ENCODE data around the gene NTSR2.
"Not testable (repeated sequence)": the region's sequence is repeated elsewhere in the genome, so short reads cannot be mapped to it uniquely, and the experiment has no call there.

The NTSR2 gene

DNA sequence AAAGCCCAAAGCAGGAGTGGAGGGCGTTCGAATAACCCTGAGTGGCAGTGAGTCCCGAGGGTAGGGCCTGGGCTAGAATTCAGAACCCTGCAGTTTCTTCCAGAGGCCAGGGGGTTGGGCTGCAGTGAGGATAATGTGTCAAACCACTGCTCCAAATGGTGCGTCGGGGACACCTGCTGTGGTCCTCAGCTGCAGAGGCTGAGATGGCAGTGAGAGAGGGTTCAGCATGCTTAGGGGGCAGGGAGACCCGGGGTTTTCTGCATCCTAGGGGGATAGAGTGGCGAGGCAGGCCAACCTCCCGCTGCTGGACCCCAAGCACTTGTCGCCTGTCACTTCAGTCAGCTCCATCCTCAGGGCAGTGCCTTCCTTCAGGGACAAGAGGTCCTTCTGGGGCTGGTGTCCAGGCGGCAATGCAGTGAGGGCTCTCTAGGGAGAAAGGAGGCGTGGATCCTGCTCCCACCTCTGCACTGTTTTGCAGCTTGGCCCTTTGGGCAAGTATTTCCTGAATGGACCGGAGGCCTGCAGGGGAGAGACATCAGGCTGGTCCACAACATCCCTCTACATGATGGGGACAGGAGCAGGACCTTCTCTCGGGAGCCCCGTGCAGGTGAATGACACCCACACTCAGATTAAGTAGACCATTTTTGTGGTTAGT, 8.4 kb upstream of the NTSR2 start:
- no peak for FAIRE-seq

DNA sequence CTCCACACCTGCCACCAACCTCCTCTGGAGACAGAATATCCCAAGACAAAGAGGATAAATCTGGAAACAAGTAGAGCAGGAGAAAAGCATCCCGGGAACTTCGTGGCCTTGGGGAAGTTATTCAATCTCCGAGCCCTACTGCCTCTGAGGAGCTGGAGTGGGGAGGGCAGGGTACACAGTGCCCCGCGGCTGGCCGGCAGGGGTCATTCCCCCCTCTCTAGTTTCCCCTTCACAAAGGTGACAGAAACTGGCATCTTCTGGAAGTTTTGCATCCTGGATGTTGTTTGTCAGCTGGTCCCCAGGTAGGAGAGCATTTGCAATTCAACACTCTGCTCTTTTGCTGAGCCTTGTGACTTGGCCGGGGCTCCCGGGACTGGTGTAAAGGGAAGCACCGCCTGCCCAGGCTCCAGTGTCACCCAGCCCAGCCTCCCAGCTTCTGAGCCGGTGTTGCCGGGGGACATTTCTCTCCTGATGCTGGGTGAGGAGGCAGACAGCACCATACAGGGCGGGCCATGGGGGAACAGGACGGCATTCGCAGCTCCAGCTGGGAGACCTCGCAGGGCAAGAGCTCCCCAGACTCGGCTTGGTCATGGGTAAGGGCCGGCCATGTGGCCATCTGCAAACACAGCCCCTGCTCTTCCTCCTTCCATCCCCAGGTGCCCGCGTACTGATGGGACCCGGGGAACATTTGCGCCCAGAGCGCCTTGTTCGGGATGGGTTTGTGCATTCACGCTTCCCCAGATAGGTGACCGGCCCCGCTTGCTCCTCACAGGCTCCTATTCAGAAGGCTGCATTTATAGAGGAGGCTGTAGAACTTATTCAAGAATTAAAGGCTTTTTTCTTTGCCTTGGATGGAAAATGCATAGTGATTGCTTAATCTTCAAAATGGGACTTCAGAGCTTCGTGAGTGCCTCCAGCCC, 7.4 kb upstream of the NTSR2 start:
- FAIRE-seq, result no peak

GRCh38 chr2:11676640-11677039, 6.6 kb upstream of the NTSR2 start:
- no peak for FAIRE-seq

GRCh38 chr2:11675423-11676112, 5.6 kb upstream of the NTSR2 start:
- FAIRE-seq, result no peak

GRCh38 chr2:11674983-11675382, 5.0 kb upstream of the NTSR2 start:
- FAIRE-seq, result no peak

- FAIRE-seq, result no peak
These were observed 2.4 kb upstream of the NTSR2 start for GRCh38 chr2:11672407-11672806.

DNA sequence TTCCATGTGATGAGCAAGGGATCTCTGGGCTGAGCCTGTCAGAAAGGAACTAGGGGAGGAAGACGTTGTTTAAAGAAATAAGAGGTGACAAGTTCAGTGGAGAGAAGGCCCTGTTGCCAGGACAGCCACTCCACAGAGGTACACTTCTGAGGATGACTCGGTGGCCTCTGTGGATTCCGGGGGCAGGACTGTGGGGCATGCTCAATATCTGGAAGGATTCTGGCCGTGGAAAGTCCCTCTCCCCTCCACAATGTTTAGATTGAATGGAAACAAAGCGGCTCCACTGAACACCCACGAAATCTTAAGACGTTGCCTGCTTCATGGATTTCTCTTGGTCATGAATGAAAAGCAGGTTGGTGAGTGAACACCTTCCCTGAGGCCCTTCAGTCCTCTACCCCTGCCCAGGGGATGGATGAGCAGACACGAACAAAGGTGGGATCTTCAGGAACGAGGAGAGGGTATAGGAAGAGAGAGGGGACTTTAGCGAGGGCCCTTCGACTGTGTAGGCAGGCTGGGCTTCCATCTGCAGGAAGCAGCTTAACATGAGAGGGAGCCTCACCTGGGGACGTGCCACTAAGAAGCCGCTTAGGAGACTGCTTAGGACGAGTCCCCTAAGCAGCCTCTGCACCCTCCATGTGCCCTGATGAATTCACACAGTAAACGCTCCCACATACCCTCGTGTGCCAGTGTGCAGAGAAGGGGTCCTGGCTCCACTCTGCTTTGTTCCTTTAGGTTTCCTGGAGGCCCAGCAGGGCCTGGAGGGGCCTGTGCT, 1.9 kb downstream of the NTSR2 start:
- FAIRE-seq, result no peak

- FAIRE-seq, result no peak
These were observed 2.8 kb downstream of the NTSR2 start for GRCh38 chr2:11667194-11667593.

- FAIRE-seq, result no peak
These were observed 4.3 kb downstream of the NTSR2 start for GRCh38 chr2:11665510-11666362.

DNA sequence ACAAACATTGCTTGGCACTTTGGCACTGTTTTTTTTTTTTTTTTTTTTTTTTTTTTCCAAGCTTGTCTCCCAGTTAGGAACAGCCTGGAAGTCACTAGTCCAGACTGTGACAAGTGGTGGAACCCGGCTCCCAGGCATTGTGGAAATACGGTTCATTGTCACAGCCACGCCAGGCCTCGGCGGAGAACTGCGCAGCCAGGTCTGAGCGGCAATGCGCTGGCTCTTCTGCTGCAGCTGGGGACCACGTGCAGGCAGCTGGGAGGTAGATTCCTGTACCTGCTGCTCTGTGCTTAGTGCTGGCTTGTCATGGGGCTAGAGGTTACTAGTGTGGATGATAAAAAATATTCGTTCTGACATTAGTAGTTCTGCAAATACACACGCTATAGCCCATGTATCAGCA, 5.0 kb downstream of the NTSR2 start:
- FAIRE-seq, result no peak

DNA sequence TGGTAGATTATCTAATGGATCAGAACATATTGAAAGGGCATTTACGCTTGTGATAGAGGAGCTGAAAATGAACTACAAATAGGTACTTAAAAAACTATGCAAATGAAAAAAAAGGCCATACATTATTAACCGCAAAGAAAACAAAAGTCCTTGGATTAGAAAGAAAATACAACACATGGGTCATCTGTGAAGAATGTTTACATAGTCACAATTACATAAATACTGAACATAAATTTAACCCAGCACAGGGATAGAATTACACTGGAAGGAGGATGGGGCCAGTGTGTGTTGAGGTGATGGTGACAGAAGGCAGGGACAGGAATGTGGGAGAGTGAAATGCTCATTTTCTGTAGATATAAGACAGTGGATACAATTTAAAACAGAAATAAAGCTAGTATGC, 6.6 kb downstream of the NTSR2 start:
- no peak for FAIRE-seq

GRCh38 chr2:11662882-11663281, 7.1 kb downstream of the NTSR2 start:
- no peak for FAIRE-seq

- FAIRE-seq, result no peak
These were observed 8.0 kb downstream of the NTSR2 start for GRCh38 chr2:11661891-11662435.

- not testable (repeated sequence) for FAIRE-seq
These were observed 9.6 kb downstream of the NTSR2 start for GRCh38 chr2:11660396-11660795.

- no peak for FAIRE-seq
These were observed 10.1 kb downstream of the NTSR2 start for GRCh38 chr2:11659851-11660250.

DNA sequence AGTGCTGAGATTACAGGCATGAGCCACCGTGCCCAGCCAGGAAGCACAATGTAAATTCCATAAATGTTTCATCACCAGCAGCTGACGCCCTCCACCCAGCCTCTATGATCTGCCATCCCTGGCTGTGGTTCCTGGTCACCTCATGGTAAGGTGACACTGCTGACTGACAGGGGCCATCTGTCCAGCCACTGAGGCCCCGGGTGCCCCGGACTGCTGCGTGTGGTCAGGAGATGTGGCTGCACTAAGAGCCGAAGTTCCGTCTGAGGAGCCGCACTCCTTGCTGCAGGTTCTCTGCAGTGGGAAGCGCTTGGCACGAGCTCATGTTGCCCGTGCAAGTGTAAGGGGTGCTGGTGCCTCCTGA, 10.9 kb downstream of the NTSR2 start:
- no peak for FAIRE-seq

GRCh38 chr2:11658208-11659114, 11.5 kb downstream of the NTSR2 start:
- no peak for FAIRE-seq

DNA sequence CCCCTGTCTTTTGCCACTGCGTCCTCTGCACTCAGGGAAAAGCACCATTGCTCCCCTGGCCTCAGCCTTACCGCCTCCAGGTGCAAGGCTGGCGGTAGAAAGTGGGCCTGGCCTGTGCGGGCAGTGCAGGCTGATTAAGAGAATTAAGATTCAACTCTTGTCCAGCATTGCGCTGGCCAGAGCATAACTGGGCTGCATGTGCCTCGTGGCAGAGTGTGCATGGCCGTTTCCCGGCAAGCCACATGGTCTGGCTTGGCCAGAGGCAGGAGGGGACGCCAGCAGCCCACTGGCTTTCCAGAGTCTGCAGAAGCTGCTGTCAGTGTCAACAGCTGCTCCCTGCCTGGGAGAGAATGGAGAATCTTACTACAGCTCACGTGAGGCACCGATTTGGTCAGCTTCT, 12.3 kb downstream of the NTSR2 start:
- FAIRE-seq, result no peak

DNA sequence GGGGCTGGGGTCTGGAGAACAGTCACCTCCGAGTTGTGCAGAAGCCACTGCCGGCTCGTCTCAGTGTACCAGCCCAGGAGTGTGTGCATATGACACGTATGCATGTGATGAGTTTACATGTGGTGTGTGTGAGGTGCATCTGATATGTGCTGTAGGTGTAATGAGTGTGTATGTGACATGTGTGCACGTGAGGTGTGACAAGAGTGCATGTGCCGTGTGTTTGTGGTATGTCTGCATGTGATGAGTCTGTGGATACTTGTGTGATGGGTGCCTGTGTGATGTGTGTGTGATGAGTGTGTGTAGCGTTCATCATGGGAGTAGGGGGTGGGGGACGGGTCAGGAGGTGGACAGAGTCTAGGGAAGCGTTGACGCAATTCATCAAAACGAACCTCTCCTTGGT, 12.8 kb downstream of the NTSR2 start:
- FAIRE-seq, result no peak

DNA sequence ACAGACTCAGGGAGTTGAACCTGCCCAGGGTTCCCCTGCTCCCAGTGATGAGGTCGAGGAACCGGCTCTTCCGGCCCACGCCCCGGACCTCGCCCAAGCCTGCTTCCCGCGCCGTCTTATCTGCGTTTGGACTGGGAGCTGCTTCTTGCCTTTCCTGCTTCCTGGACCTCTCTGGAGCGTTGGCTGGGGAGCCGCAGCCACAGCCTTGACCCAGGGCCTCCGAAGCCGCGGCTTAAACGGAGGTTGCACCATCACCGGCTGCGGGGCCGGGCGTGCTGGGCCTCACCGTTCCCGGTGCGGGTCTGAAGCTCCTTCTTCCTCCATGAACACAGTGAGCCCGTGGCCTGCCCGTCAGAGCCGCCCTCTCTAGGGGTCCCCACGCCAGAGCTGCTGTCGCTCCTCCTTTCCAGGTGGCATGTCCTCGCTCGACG, 13.3 kb downstream of the NTSR2 start:
- FAIRE-seq, result no peak

GRCh38 chr2:11656252-11656651, 13.7 kb downstream of the NTSR2 start:
- no peak for FAIRE-seq

All from G401.6 (cell line).